NAMALWA (cell line): ENCODE measurements around the gene TPTE.
"Not testable (repeated sequence)": the region's sequence is repeated elsewhere in the genome, so short reads cannot be mapped to it uniquely, and the experiment has no call there.

Experiments
- DNase-seq: peaks from one replicate; pipeline ENCODE4 v3.0.0-alpha.2; 2015; ENCODE audit warnings: low spot score

TPTE gene

GRCh38 chr21:10521091-10521598, at the start of gene TPTE:
TPTE (plus strand) TSS chr21:10521583; CDS start chr21:10538724, 17,141 bp downstream.
- no peak for DNase-seq

- DNase-seq: not testable (repeated sequence)
These were observed 49.4 kb upstream of the TPTE start for GRCh38 chr21:10471999-10472398.

- not testable (repeated sequence) for DNase-seq
These were observed 43.6 kb upstream of the TPTE start for GRCh38 chr21:10477794-10478193.

GRCh38 chr21:10479875-10480274, 41.5 kb upstream of the TPTE start:
- not testable (repeated sequence) for DNase-seq

- DNase-seq: not testable (repeated sequence)
These were observed 36.5 kb upstream of the TPTE start for GRCh38 chr21:10484864-10485263.

GRCh38 chr21:10490453-10490852, 30.9 kb upstream of the TPTE start:
- DNase-seq: not testable (repeated sequence)

- no peak for DNase-seq
These were observed 10.3 kb upstream of the TPTE start for GRCh38 chr21:10511116-10511515.

- not testable (repeated sequence) for DNase-seq
These were observed 4.5 kb upstream of the TPTE start for GRCh38 chr21:10516889-10517288.

- DNase-seq: not testable (repeated sequence)
These were observed 3.5 kb upstream of the TPTE start for GRCh38 chr21:10517904-10518303.

GRCh38 chr21:10521835-10522500, 585 bp downstream of the TPTE start:
- DNase-seq: not testable (repeated sequence)

GRCh38 chr21:10539956-10540355, 18.6 kb downstream of the TPTE start:
- DNase-seq: no peak

GRCh38 chr21:10544376-10544775, 23.0 kb downstream of the TPTE start:
- DNase-seq: not testable (repeated sequence)

- not testable (repeated sequence) for DNase-seq
These were observed 26.5 kb downstream of the TPTE start for GRCh38 chr21:10547868-10548267.

GRCh38 chr21:10548331-10548954, 27.1 kb downstream of the TPTE start:
- DNase-seq: not testable (repeated sequence)

GRCh38 chr21:10570803-10571202, 49.4 kb downstream of the TPTE start:
- DNase-seq: not testable (repeated sequence)

- DNase-seq: not testable (repeated sequence)
These were observed 53.3 kb downstream of the TPTE start for GRCh38 chr21:10574531-10575310.

GRCh38 chr21:10575311-10575667, 53.9 kb downstream of the TPTE start:
- no peak for DNase-seq

GRCh38 chr21:10578910-10579309, 57.5 kb downstream of the TPTE start:
- DNase-seq: not testable (repeated sequence)

GRCh38 chr21:10589115-10589514, 67.7 kb downstream of the TPTE start:
- not testable (repeated sequence) for DNase-seq

GRCh38 chr21:10607074-10607473, 85.7 kb downstream of the TPTE start:
- DNase-seq: not testable (repeated sequence)

- not testable (repeated sequence) for DNase-seq
These were observed 92.9 kb downstream of the TPTE start for GRCh38 chr21:10614285-10614684.

GRCh38 chr21:10616061-10616460, 94.7 kb downstream of the TPTE start:
- not testable (repeated sequence) for DNase-seq

- no peak for DNase-seq
These were observed 95.2 kb downstream of the TPTE start for GRCh38 chr21:10616535-10616934.
